Karpas-422 (cell line): ENCODE measurements around the gene DDX27. TPM values are rescaled to one million over a fixed set of nuclear protein-coding genes. Genes with fewer than 3 reads are reported as not detected.

ENCODE experiments used
- DNase-seq: peaks from one replicate; pipeline ENCODE4 v3.0.0-alpha.2; 2015
- H2AFZ ChIP-seq: fragments of 200-600 bp; sonication (generic); 2 replicates; pipeline ENCODE4 v1.6.1; 2014; ENCODE audit warnings: antibody characterized with exemption, low read length, mixed read lengths
- H3K27ac ChIP-seq: fragments of 200-600 bp; sonication (generic); 2 replicates; pipeline ENCODE4 v1.5.1; 2014; ENCODE audit warnings: mild to moderate bottlenecking, low read length, moderate library complexity
- H3K27me3 ChIP-seq: fragments of 200-600 bp; sonication (generic); 2 replicates; pipeline ENCODE4 v1.6.1; 2014; ENCODE audit warnings: low read length, mixed read lengths
- H3K36me3 ChIP-seq: fragments of 200-600 bp; sonication (generic); 2 replicates; pipeline ENCODE4 v1.6.1; 2014; ENCODE audit warnings: low read length, mixed read lengths; ENCODE audit not compliant: insufficient read depth
- H3K4me1 ChIP-seq: fragments of 200-600 bp; sonication (generic); 2 replicates; pipeline ENCODE4 v1.6.1; 2014; ENCODE audit warnings: mild to moderate bottlenecking, low read length, mixed read lengths
- H3K4me2 ChIP-seq: fragments of 200-600 bp; sonication (generic); 2 replicates; pipeline ENCODE4 v1.6.1; 2014; ENCODE audit warnings: low read length, low read depth, mild to moderate bottlenecking; ENCODE audit not compliant: poor library complexity, severe bottlenecking
- H3K4me3 ChIP-seq: fragments of 200-600 bp; sonication (generic); 2 replicates; pipeline ENCODE4 v1.5.1; 2014; ENCODE audit warnings: mild to moderate bottlenecking, antibody characterized with exemption, low read length, mixed read lengths
- H3K79me2 ChIP-seq: fragments of 200-600 bp; sonication (generic); 2 replicates; pipeline ENCODE4 v1.6.1; 2014; ENCODE audit warnings: mild to moderate bottlenecking, low read length, mixed read lengths
- H3K9ac ChIP-seq: fragments of 200-600 bp; sonication (generic); 2 replicates; pipeline ENCODE4 v1.6.0; 2014; ENCODE audit warnings: low read length
- H3K9me2 ChIP-seq: fragments of 200-600 bp; sonication (generic), shearing (Covaris generic); replicated peaks from 2 replicates; pipeline ENCODE4 v1.6.0; 2014; ENCODE audit warnings: mild to moderate bottlenecking, low read length, moderate library complexity; ENCODE audit not compliant: insufficient read depth
- H3K9me3 ChIP-seq: fragments of 300-700, 200-600 bp; sonication (generic); 2 replicates; pipeline ENCODE4 v1.6.1; 2014; ENCODE audit warnings: low read length, mixed read lengths
- H4K20me1 ChIP-seq: fragments of 200-600 bp; sonication (generic); 2 replicates; pipeline ENCODE4 v1.6.1; 2014; ENCODE audit warnings: mild to moderate bottlenecking, antibody characterized with exemption, low read length, low read depth; ENCODE audit not compliant: insufficient read depth
- total RNA-seq: library from RNA; depleted of rRNA; stranded (reverse); fragments of >200 nt; shearing (Covaris generic); gene quantifications from 2 replicates; pipeline ENCODE4 v1.2.3, GENCODE V29; 2014; ENCODE audit warnings: low replicate concordance

The DDX27 gene
- total RNA-seq, 1 experiment from 2014 or later, result 34.5 TPM

GRCh38 chr20:49230021-49230420, 10.8 kb downstream of the DDX27 start:
- H3K9me2 ChIP-seq, result no peaks in the 10 kb centered on the region
- no peaks in the 10 kb centered on the region for H4K20me1 ChIP-seq
- no peak overlapping the region for H2AFZ ChIP-seq
- peaks cover 14% of the 10 kb centered on the region for H3K4me1 ChIP-seq
- H3K27ac ChIP-seq, result peak overlapping the region; percentile 51
- peak overlapping the region; percentile 30; the same call in 1 of the 2 replicates for H3K9ac ChIP-seq
- peaks cover 3% of the 10 kb centered on the region; the same call in 1 of the 2 replicates for H3K79me2 ChIP-seq
- H3K9me3 ChIP-seq, result no peaks in the 10 kb centered on the region
- no peak for DNase-seq
- no peaks in the 10 kb centered on the region for H3K27me3 ChIP-seq
- peak overlapping the region; percentile 5 for H3K4me2 ChIP-seq
- no peak overlapping the region for H3K4me3 ChIP-seq
- peaks cover 41% of the 10 kb centered on the region for H3K36me3 ChIP-seq

DNA sequence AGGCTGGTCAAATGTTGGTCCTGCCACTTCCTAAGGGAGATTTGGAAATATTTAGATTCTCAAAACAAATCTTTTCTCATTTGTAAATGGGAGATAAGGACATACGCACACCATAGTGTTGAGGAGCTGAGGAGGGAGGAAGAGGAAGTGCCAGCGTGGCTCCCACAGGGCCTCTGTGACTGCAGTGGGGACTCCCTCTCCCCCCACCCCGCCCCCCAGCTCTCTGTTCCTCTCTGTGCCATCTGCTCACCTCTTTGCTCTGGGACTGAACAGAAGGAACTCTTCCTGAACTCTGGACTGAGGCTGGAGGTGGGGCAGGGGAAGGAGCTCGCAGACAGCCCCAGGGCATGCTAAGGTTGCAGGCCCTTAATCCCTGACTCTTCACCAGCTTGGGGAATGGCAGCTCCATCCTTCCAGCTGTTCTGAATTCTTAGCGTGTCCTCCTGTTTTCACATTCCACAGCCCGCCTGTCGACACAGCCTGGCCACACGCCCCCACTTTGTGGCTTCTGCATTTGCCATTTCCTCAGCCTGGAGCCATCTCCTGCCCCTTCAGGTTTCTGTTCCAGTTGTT, 11.4 kb downstream of the DDX27 start:
- H3K4me1 ChIP-seq, result peaks cover 14% of the 10 kb centered on the region
- peak overlapping the region; percentile 30; the same call in 1 of the 2 replicates for H3K9ac ChIP-seq
- no peak overlapping the region for H3K4me3 ChIP-seq
- peak overlapping the region; percentile 51 for H3K27ac ChIP-seq
- peaks cover 42% of the 10 kb centered on the region for H3K36me3 ChIP-seq
- H3K27me3 ChIP-seq, result no peaks in the 10 kb centered on the region
- peaks cover 3% of the 10 kb centered on the region; the same call in 1 of the 2 replicates for H3K79me2 ChIP-seq
- no peak overlapping the region for H2AFZ ChIP-seq
- H3K9me2 ChIP-seq, result no peaks in the 10 kb centered on the region
- peak; percentile 70 for DNase-seq
- peak overlapping the region; percentile 5 for H3K4me2 ChIP-seq
- H4K20me1 ChIP-seq, result no peaks in the 10 kb centered on the region
- no peaks in the 10 kb centered on the region for H3K9me3 ChIP-seq

DNA sequence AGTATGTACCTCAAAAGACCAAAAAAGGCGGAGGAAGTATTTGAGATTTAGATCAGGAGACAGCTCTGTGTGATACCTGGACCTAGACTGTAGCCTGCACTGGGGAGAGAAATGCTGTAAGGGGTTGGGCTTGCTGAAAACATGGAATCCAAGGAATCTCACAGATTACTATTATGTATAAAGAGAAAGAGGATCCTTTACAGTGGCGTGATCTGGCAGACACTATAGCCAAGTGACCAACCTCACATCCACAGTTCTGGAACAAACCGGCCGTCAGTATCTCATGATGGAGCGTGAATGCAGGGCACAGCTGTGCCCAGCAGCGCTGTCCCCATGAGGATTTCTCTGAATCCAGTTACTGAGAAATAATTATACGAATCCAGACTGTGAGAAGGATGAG, 12.3 kb downstream of the DDX27 start:
- H3K9me3 ChIP-seq, result no peaks in the 10 kb centered on the region
- H3K79me2 ChIP-seq, result peaks cover 3% of the 10 kb centered on the region; the same call in 1 of the 2 replicates
- peaks cover 40% of the 10 kb centered on the region for H3K36me3 ChIP-seq
- H3K9ac ChIP-seq, result no peak overlapping the region
- H3K9me2 ChIP-seq, result no peaks in the 10 kb centered on the region
- no peak overlapping the region for H2AFZ ChIP-seq
- no peak overlapping the region for H3K4me3 ChIP-seq
- DNase-seq, result no peak
- no peaks in the 10 kb centered on the region for H3K27me3 ChIP-seq
- H3K27ac ChIP-seq, result no peak overlapping the region
- no peak overlapping the region for H3K4me2 ChIP-seq
- peaks cover 14% of the 10 kb centered on the region for H3K4me1 ChIP-seq
- no peaks in the 10 kb centered on the region for H4K20me1 ChIP-seq

GRCh38 chr20:49233226-49233625, 14.0 kb downstream of the DDX27 start:
- no peaks in the 10 kb centered on the region for H4K20me1 ChIP-seq
- no peak for DNase-seq

DNA sequence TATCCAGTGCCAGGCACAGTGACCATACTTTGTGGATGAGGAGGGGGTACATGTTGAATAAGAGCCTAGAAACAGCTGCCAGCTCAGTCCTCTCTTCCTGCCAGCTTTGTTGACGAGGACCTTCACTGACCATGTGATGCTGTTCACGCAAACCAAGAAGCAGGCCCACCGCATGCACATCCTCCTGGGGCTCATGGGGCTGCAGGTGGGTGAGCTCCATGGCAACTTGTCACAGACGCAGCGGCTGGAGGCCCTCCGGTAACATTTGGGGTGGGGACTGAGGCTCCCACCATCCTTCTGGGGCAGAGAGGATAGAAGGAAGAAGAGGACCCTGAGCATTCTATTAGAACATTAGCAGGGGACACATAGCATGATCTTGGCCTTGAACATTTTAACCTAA, 15.6 kb downstream of the DDX27 start:
- H3K9ac ChIP-seq, result no peak overlapping the region
- no peak overlapping the region for H2AFZ ChIP-seq
- DNase-seq, result no peak
- no peak overlapping the region for H3K4me3 ChIP-seq
- no peaks in the 10 kb centered on the region for H3K9me3 ChIP-seq
- no peak overlapping the region for H3K27ac ChIP-seq
- H3K4me2 ChIP-seq, result no peak overlapping the region
- H3K9me2 ChIP-seq, result no peaks in the 10 kb centered on the region
- no peaks in the 10 kb centered on the region for H4K20me1 ChIP-seq
- H3K36me3 ChIP-seq, result peaks cover 52% of the 10 kb centered on the region
- peaks cover 3% of the 10 kb centered on the region; the same call in 1 of the 2 replicates for H3K79me2 ChIP-seq
- no peaks in the 10 kb centered on the region for H3K27me3 ChIP-seq
- H3K4me1 ChIP-seq, result peaks cover 13% of the 10 kb centered on the region

More at GRCh38 chr20:49233226-49233625, 14.0 kb downstream of the DDX27 start:
- Histone ChIP-seq H3K9me3 (no peaks in the 10 kb centered on the region), H3K79me2 (peaks cover 3% of the 10 kb centered on the region; the same call in 1 of the 2 replicates), H3K4me3 (no peak overlapping the region), H2AFZ (no peak overlapping the region), H3K36me3 (peaks cover 47% of the 10 kb centered on the region), H3K4me2 (no peak overlapping the region), H3K9me2 (no peaks in the 10 kb centered on the region), H3K4me1 (peaks cover 14% of the 10 kb centered on the region), H3K27ac (no peak overlapping the region), H3K9ac (no peak overlapping the region), H3K27me3 (no peaks in the 10 kb centered on the region)

DNA sequence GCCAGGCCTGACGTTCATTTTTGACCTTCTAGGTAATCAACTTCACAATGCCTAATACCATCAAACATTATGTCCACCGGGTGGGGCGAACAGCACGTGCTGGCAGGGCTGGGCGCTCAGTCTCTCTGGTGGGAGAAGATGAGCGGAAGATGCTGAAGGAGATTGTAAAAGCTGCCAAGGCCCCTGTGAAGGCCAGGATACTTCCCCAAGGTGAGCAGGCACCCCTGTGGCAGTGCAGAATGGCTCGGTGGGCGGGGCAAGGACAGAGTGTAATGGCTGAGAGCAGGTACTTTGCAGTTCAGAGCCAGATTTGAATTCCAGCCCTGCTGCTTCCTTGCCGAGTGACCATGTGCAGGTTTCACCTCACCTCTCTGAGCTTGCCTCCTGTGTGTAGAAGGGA, 17.1 kb downstream of the DDX27 start:
- Histone ChIP-seq H3K9me3 (no peaks in the 10 kb centered on the region), H2AFZ (no peak overlapping the region), H3K9me2 (no peaks in the 10 kb centered on the region), H3K27me3 (no peaks in the 10 kb centered on the region), H3K27ac (no peak overlapping the region), H4K20me1 (no peaks in the 10 kb centered on the region), H3K9ac (no peak overlapping the region), H3K4me3 (no peak overlapping the region), H3K36me3 (peaks cover 49% of the 10 kb centered on the region), H3K4me2 (no peak overlapping the region), H3K4me1 (no peaks in the 10 kb centered on the region), H3K79me2 (no peaks in the 10 kb centered on the region)
- DNase-seq, result no peak

DNA sequence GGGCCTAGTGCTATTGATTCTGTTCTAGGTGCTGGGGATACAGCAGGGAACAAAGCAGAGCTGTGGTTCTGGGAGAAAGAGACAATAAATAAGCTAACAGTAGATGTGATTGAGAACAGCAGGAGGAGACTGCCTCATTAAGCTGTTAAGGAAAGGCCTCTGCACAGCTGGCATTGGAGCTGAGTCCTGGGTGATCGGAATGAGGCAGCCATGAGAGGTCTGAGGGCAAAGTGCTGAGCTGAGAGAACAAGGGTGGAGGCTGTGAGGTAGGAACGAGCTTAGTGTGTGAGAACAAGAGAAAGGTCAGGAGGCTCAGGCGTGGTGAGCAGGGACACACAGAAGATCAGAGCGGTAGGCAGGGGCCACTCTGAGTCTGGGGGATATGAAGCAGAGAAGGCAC, 18.3 kb downstream of the DDX27 start:
- no peak overlapping the region for H3K9ac ChIP-seq
- H3K4me2 ChIP-seq, result no peak overlapping the region
- H3K27me3 ChIP-seq, result no peaks in the 10 kb centered on the region
- no peak for DNase-seq
- no peaks in the 10 kb centered on the region for H3K9me3 ChIP-seq
- H3K4me1 ChIP-seq, result no peaks in the 10 kb centered on the region
- H3K79me2 ChIP-seq, result no peaks in the 10 kb centered on the region
- H3K4me3 ChIP-seq, result no peak overlapping the region
- peaks cover 53% of the 10 kb centered on the region for H3K36me3 ChIP-seq
- H2AFZ ChIP-seq, result no peak overlapping the region
- no peak overlapping the region for H3K27ac ChIP-seq
- no peaks in the 10 kb centered on the region for H4K20me1 ChIP-seq
- no peaks in the 10 kb centered on the region for H3K9me2 ChIP-seq

- peak; percentile 79 for DNase-seq
- Histone ChIP-seq H4K20me1 (peaks cover 5% of the 10 kb centered on the region; the same call in 1 of the 2 replicates), H2AFZ (no peak overlapping the region)
Measured at GRCh38 chr20:49245921-49246740, 26.9 kb downstream of the DDX27 start.

More at GRCh38 chr20:49245921-49246740, 26.9 kb downstream of the DDX27 start:
- Histone ChIP-seq H3K79me2 (no peaks in the 10 kb centered on the region), H3K4me3 (no peak overlapping the region), H3K9me3 (no peaks in the 10 kb centered on the region), H3K9me2 (no peaks in the 10 kb centered on the region), H3K36me3 (peaks cover 41% of the 10 kb centered on the region; the same call in 1 of the 2 replicates), H3K27ac (no peak overlapping the region), H3K4me2 (no peak overlapping the region), H3K27me3 (no peaks in the 10 kb centered on the region), H3K9ac (no peak overlapping the region), H3K4me1 (no peaks in the 10 kb centered on the region)
